Urinary bladder (tissue), 4 donors: ENCODE measurements around the gene FMN1. TPM values are rescaled to one million over a fixed set of nuclear protein-coding genes. Genes with fewer than 3 reads are reported as not detected.
"Not testable (repeated sequence)": the region's sequence is repeated elsewhere in the genome, so short reads cannot be mapped to it uniquely, and the experiment has no call there.

ENCODE experiments used
- DNase-seq: peaks from one replicate; pipeline ENCODE4 v3.0.0-alpha.2; 2015; ENCODE audit errors: extremely low spot score
- H3K27ac ChIP-seq: one replicate; pipeline ENCODE4 v1.5.1; 2013; ENCODE audit warnings: low read depth, mild to moderate bottlenecking, moderate library complexity
- H3K36me3 ChIP-seq: one replicate; pipeline ENCODE4 v1.6.1; 2013; ENCODE audit warnings: mild to moderate bottlenecking, moderate library complexity; ENCODE audit not compliant: insufficient read depth
- H3K4me1 ChIP-seq: one replicate; pipeline ENCODE4 v1.6.1; 2013; ENCODE audit warnings: mild to moderate bottlenecking, moderate library complexity; ENCODE audit not compliant: insufficient read depth
- H3K4me3 ChIP-seq: one replicate; pipeline ENCODE4 v1.5.1; 2013; ENCODE audit warnings: low read depth, low read length
- WGBS: extraction: QIAGEN DNeasy Blood & Tissue Kit; methylation state at CpG from one replicate; pipeline ENCODE4 v1.1.7; 2013; 5-methylcytosine and 5-hydroxymethylcytosine counted together
- polyA plus RNA-seq: library from polyadenylated mRNA; stranded (reverse); fragments of 200-250 nt; gene quantifications from one replicate; pipeline ENCODE4 v1.2.3, GENCODE V29; 2013
- total RNA-seq: library from RNA; depleted of rRNA; stranded (reverse); fragments of >200 nt; gene quantifications from one replicate; pipeline ENCODE4 v1.2.3, GENCODE V29; 2014
- donor health status: healthy with polysubstance abuse.
- donor health status: healthy.

FMN1 gene
- total and polyA plus RNA-seq, 2 donors = 0.95 to 6.2 TPM

- not testable (repeated sequence) for H3K4me1 ChIP-seq, H3K4me3 ChIP-seq, H3K36me3 ChIP-seq, H3K27ac ChIP-seq, DNase-seq
These were observed 244.5 kb downstream of the FMN1 start for GRCh38 chr15:32950051-32950450.

GRCh38 chr15:32946210-32946609 lies 248.3 kb downstream of the FMN1 start:
- Histone ChIP-seq H3K27ac (no peak overlapping the region), H3K4me1 (no peaks in the 10 kb centered on the region), H3K36me3 (no peaks in the 10 kb centered on the region), H3K4me3 (no peak overlapping the region)
- WGBS = 97% methylated on average over 4 of the region's 4 CpGs
- no peak for DNase-seq

GRCh38 chr15:32944431-32944830 lies 250.1 kb downstream of the FMN1 start:
- no peak for DNase-seq
- no peak overlapping the region for H3K27ac ChIP-seq
- H3K4me3 ChIP-seq = no peak overlapping the region
- WGBS = 73% methylated on average over 3 of the region's 3 CpGs
- no peaks in the 10 kb centered on the region for H3K4me1 ChIP-seq
- no peaks in the 10 kb centered on the region for H3K36me3 ChIP-seq

GRCh38 chr15:32943711-32944110 lies 250.8 kb downstream of the FMN1 start:
- WGBS = 89% methylated on average over 3 of the region's 3 CpGs
- Histone ChIP-seq H3K27ac (no peak overlapping the region), H3K36me3 (no peaks in the 10 kb centered on the region), H3K4me1 (no peaks in the 10 kb centered on the region), H3K4me3 (no peak overlapping the region)
- DNase-seq = no peak

GRCh38 chr15:32942401-32942841 lies 252.1 kb downstream of the FMN1 start:
- WGBS = 37% methylated on average over 2 of the region's 2 CpGs
- Histone ChIP-seq H3K36me3 (no peaks in the 10 kb centered on the region), H3K4me1 (no peaks in the 10 kb centered on the region), H3K4me3 (no peak overlapping the region), H3K27ac (no peak overlapping the region)
- no peak for DNase-seq

GRCh38 chr15:32941823-32942222 lies 252.7 kb downstream of the FMN1 start:
- 51% methylated on average over 6 of the region's 6 CpGs for WGBS
- Histone ChIP-seq H3K4me3 (no peak overlapping the region), H3K4me1 (no peaks in the 10 kb centered on the region), H3K27ac (no peak overlapping the region), H3K36me3 (no peaks in the 10 kb centered on the region)
- no peak for DNase-seq

GRCh38 chr15:32936976-32937375 lies 257.5 kb downstream of the FMN1 start:
- Histone ChIP-seq H3K4me3 (no peak overlapping the region), H3K27ac (no peak overlapping the region), H3K36me3 (no peaks in the 10 kb centered on the region), H3K4me1 (no peaks in the 10 kb centered on the region)
- no peak for DNase-seq
- 94% methylated on average over 4 of the region's 4 CpGs for WGBS

- H3K36me3 ChIP-seq = no peaks in the 10 kb centered on the region
- no peaks in the 10 kb centered on the region for H3K4me1 ChIP-seq
- WGBS = 49% methylated on average over 1 of the region's 1 CpG
- no peak overlapping the region for H3K4me3 ChIP-seq
- no peak overlapping the region for H3K27ac ChIP-seq
- no peak for DNase-seq
These were observed 258.1 kb downstream of the FMN1 start for GRCh38 chr15:32936283-32936918.

- Histone ChIP-seq H3K27ac (no peak overlapping the region), H3K4me1 (no peaks in the 10 kb centered on the region)
- WGBS = 97% methylated on average over 5 of the region's 5 CpGs
These were observed 259.4 kb downstream of the FMN1 start for GRCh38 chr15:32935139-32935538.

GRCh38 chr15:32933236-32933635 lies 261.3 kb downstream of the FMN1 start:
- H3K36me3 ChIP-seq = no peaks in the 10 kb centered on the region

More at GRCh38 chr15:32935139-32935538, 259.4 kb downstream of the FMN1 start:
- DNase-seq = no peak
- Histone ChIP-seq H3K36me3 (no peaks in the 10 kb centered on the region), H3K4me3 (no peak overlapping the region)

GRCh38 chr15:32928876-32929275 lies 265.6 kb downstream of the FMN1 start:
- no peak for DNase-seq
- 44% methylated on average over 3 of the region's 3 CpGs for WGBS
- no peaks in the 10 kb centered on the region for H3K36me3 ChIP-seq
- no peak overlapping the region for H3K27ac ChIP-seq
- H3K4me3 ChIP-seq = no peak overlapping the region
- H3K4me1 ChIP-seq = no peaks in the 10 kb centered on the region

More at GRCh38 chr15:32933236-32933635, 261.3 kb downstream of the FMN1 start:
- WGBS = 88% methylated on average over 1 of the region's 1 CpG
- DNase-seq = no peak
- no peaks in the 10 kb centered on the region for H3K4me1 ChIP-seq
- no peak overlapping the region for H3K27ac ChIP-seq
- H3K4me3 ChIP-seq = no peak overlapping the region

GRCh38 chr15:32927124-32927523 lies 267.4 kb downstream of the FMN1 start:
- H3K4me1 ChIP-seq = no peaks in the 10 kb centered on the region
- no peak for DNase-seq
- no peak overlapping the region for H3K27ac ChIP-seq
- H3K36me3 ChIP-seq = no peaks in the 10 kb centered on the region
- H3K4me3 ChIP-seq = no peak overlapping the region
- WGBS = 92% methylated on average over 4 of the region's 4 CpGs

GRCh38 chr15:32923176-32923575 lies 271.3 kb downstream of the FMN1 start:
- Histone ChIP-seq H3K36me3 (no peaks in the 10 kb centered on the region), H3K4me1 (no peaks in the 10 kb centered on the region), H3K27ac (no peak overlapping the region), H3K4me3 (no peak overlapping the region)
- DNase-seq = no peak
- WGBS = 89% methylated on average over 5 of the region's 5 CpGs

- H3K4me3 ChIP-seq = no peak overlapping the region
- H3K27ac ChIP-seq = no peak overlapping the region
- no peaks in the 10 kb centered on the region for H3K36me3 ChIP-seq
- DNase-seq = no peak
- WGBS = 93% methylated on average over 3 of the region's 3 CpGs
- H3K4me1 ChIP-seq = no peaks in the 10 kb centered on the region
These were observed 272.0 kb downstream of the FMN1 start for GRCh38 chr15:32922541-32922940.
